Gastrocnemius medialis (tissue), 4 donors: Measurements from ENCODE around the gene SMYD1. TPM values are rescaled to one million over a fixed set of nuclear protein-coding genes. Genes with fewer than 3 reads are reported as not detected.

ENCODE experiments used
- ATAC-seq, 2 donors: fragments of 150-250 bp; one replicate each; pipeline ENCODE4 v1.9.1; 2016
- DNase-seq, 2 donors: peaks; one replicate each; pipeline ENCODE4 v3.0.0-alpha.2; 2019
- H3K27ac ChIP-seq, 4 donors: fragments of 200-600 bp; sonication (generic); 1 replicate in 1 of 4; 2 replicates in 3 of 4; pipeline ENCODE4 v1.5.1; 2016 to 2018; ENCODE audit warnings: mild to moderate bottlenecking in 2 of 4, moderate library complexity in 1 of 4
- H3K27me3 ChIP-seq, 3 donors: fragments of 200-600 bp; sonication (generic) in 2 of 3; 1 replicate in 1 of 3; 2 replicates in 2 of 3; pipeline versions ENCODE4 v1.5.1 to v1.6.0; 2016 to 2019; ENCODE audit warnings: mild to moderate bottlenecking in 1 of 3, moderate library complexity in 1 of 3
- H3K36me3 ChIP-seq, 2 donors: fragments of 200-600 bp; sonication (generic) in 1 of 2; one replicate each; pipeline ENCODE4 v1.5.1; 2017 to 2018
- H3K4me1 ChIP-seq, 2 donors: fragments of 200-600 bp; sonication (generic) in 1 of 2; one replicate each; pipeline ENCODE4 v1.5.1; 2016 to 2017; ENCODE audit warnings: mild to moderate bottlenecking in 2 of 2
- H3K4me3 ChIP-seq, 4 donors: fragments of 200-600 bp; sonication (generic) in 3 of 4; 1 replicate in 1 of 4; 2 replicates in 3 of 4; pipeline ENCODE4 v1.5.1; 2016 to 2019; ENCODE audit warnings: mild to moderate bottlenecking in 2 of 4
- H3K9me3 ChIP-seq, 3 donors: fragments of 200-600 bp; sonication (generic) in 2 of 3; 1 replicate in 1 of 3; 2 replicates in 2 of 3; pipeline ENCODE4 v1.5.1; 2016 to 2019
- POLR2A ChIP-seq, 2 donors: fragments of 450-650 bp; IDR thresholded peaks; one replicate each; pipeline ENCODE4 v1.6.1; 2017; ENCODE audit warnings: antibody characterized with exemption in 2 of 2, mild to moderate bottlenecking in 2 of 2, moderate library complexity in 2 of 2
- in situ Hi-C, 4 donors: fragments of 200-750 bp; cut with MboI; loops; one replicate each; pipeline versions ENCODE4 v1.15.0 to v1.8.0; 2017; ENCODE audit warnings: low sequenced_read_pairs in 4 of 4
- intact Hi-C: fragments of 100-400 bp; cut with DNase I; formaldehyde crosslinking; loops from one replicate; pipeline ENCODE4 v1.15.1; 2023; ENCODE audit warnings: low total_unique reads
- total RNA-seq, 4 donors: library from RNA; depleted of rRNA; stranded (reverse); fragments of >200 nt; gene quantifications; one replicate each; pipeline versions ENCODE4 v1.1.0 to v1.2.3, GENCODE V29; 2016
- TF ChIP-seq, protein P1 (sequence below), 5 experiments: fragments of 450-650 bp in 3 of 5; fragments of 200-600 bp in 2 of 5; sonication (generic) in 2 of 5; IDR thresholded peaks in 4 of 5; conservative IDR thresholded peaks in 1 of 5; 1 replicate in 4 of 5; 2 replicates in 1 of 5; pipeline ENCODE4 v1.5.1; 2016 to 2019; ENCODE audit warnings: antibody characterized with exemption in 5 of 5, mild to moderate bottlenecking in 3 of 5, moderate library complexity in 3 of 5

The SMYD1 gene
- total RNA-seq, 4 donors from 2014 or later, result 107 to 214 (median 147) TPM

DNA sequence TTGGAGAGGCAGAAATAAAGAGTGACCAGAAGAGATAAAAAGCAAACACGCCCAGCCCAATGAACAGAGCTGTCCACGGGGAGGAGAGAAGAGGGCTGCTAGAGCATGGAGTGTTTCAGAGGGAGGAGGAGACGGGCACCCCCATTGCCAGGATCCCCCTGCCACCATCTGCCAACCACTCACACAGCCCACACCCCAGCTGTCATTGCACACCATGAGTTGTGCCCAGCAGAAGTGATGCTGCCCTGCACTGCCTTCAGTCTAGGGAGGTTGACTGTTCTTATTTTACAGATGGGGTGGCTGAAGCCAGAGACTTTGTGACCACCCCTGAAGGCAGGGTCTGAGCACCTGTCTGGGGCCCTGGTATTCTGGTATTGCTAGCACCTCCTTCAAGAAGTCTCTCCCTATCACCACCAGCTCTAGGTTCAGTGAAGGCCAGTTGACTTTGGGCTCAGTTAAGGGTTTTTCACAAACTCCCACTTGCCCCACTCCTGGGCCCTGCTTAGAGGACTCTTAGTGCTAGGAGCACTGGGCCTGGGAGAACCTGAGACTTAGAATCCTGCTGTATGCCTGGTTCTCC, 57.8 kb downstream of the SMYD1 start:
- H3K9me3 ChIP-seq, result no peaks in the 10 kb centered on the region
- H3K36me3 ChIP-seq, result no peaks in the 10 kb centered on the region
- DNase-seq (no peak), ATAC-seq (no peak)
- TF ChIP-seq POLR2A (IDR thresholded peaks at IDR 0.05), result no peak
- TF ChIP-seq, protein P1, sequence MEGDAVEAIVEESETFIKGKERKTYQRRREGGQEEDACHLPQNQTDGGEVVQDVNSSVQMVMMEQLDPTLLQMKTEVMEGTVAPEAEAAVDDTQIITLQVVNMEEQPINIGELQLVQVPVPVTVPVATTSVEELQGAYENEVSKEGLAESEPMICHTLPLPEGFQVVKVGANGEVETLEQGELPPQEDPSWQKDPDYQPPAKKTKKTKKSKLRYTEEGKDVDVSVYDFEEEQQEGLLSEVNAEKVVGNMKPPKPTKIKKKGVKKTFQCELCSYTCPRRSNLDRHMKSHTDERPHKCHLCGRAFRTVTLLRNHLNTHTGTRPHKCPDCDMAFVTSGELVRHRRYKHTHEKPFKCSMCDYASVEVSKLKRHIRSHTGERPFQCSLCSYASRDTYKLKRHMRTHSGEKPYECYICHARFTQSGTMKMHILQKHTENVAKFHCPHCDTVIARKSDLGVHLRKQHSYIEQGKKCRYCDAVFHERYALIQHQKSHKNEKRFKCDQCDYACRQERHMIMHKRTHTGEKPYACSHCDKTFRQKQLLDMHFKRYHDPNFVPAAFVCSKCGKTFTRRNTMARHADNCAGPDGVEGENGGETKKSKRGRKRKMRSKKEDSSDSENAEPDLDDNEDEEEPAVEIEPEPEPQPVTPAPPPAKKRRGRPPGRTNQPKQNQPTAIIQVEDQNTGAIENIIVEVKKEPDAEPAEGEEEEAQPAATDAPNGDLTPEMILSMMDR (IDR thresholded peaks at IDR 0.05 in 4 of 5, conservative IDR thresholded peaks at IDR 0.05 in 1 of 5), result no peak
- in situ Hi-C loops, result no loop called here
- intact Hi-C loops, result no loop called here
- no peaks in the 10 kb centered on the region for H3K27me3 ChIP-seq
- H3K4me1 ChIP-seq, result no peaks in the 10 kb centered on the region
- H3K4me3 ChIP-seq, result no peak overlapping the region
- no peak overlapping the region for H3K27ac ChIP-seq

DNA sequence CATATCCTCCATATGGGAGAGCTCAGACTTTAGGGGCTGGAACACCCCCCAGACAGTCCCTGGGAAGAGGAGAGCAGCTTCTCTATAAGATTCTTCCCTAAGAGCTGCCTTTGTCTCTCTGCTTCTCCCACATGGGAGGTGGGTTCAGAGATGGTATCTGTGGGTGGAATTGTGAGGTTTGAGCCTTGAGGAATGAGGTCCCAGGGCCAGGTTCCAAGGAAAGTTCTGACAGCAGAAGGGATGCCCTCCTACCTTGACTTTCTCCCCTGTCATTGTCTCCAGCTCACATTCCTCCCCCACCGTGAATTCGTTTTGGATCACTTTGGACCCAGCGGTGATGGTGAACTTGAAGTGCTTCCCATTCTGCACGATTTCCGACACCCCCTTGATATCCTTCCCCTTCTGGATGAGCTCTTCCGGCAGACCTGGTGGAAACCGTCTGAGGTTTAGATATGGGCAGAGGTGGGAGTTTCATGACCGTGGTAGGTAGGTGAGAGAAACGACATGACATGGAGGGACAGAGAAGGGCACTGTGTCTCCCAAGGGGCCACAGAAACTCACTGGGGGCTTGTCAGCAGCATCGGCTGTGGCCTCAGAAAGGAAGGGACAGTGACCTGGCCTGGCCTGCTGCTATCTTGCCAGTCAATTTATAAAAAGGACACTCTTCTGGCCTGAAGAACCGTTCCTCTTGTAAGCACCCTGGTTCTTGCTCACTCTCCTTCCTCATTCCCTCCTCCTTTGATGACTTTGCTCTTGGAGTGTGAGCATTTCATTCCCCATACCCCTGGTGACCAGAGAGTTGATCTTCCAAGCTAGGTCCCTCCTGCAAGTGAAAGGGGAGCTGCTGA, 58.5 kb downstream of the SMYD1 start:
- intact Hi-C loops, result no loop called here
- TF ChIP-seq, protein P1 (IDR thresholded peaks at IDR 0.05 in 4 of 5, conservative IDR thresholded peaks at IDR 0.05 in 1 of 5), result no peak
- TF ChIP-seq POLR2A (IDR thresholded peaks at IDR 0.05), result no peak
- DNase-seq (no peak), ATAC-seq (no peak)
- Histone ChIP-seq H3K27me3 (no peaks in the 10 kb centered on the region), H3K36me3 (no peaks in the 10 kb centered on the region), H3K4me3 (no peak overlapping the region), H3K9me3 (no peaks in the 10 kb centered on the region), H3K27ac (no peak overlapping the region), H3K4me1 (no peaks in the 10 kb centered on the region)
- in situ Hi-C loops, result no loop called here

DNA sequence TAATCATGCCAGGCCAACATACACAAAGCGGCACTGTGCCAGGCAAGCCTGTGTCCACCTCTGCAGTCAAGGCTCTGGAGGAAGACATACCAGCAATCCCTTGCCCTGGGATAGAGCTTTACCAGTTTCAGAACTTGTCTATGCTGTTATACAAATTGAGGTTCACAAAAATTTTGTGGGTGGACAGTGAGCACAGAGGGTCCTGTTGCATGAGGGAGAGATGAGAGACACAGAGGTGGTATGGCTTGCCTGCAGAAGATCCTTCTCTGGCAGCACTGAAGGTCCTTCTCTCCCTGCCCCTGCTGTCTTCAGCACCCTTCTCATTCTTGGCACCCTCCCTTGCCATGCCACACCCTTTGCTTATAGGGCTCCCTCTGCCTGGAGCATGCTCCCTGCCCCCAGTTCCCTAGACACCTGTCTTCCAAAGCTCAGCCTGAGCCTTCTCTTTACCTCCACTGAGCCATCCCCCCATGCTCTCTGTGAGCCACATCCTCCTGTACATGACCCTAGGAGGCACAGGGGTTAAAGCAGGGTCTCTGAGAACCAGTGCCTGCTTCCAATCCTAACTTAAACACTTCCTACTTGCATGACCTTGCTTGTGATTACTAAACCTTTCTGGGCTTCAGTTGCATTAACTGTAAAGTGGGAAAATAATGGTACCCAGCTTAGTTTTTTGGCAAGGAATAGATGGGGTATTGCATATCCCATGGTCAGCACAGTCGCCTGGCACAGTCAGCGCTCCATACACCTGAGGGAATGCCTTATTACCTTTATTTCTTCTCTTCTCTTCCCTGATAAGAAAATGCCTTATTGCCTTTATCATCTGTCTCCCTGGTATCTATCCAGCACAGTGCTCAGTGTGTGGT, 59.4 kb downstream of the SMYD1 start:
- DNase-seq (no peak), ATAC-seq (no peak)
- Histone ChIP-seq H3K27ac (no peak overlapping the region), H3K4me3 (no peak overlapping the region), H3K36me3 (no peaks in the 10 kb centered on the region), H3K4me1 (no peaks in the 10 kb centered on the region), H3K27me3 (no peaks in the 10 kb centered on the region), H3K9me3 (no peaks in the 10 kb centered on the region)
- intact Hi-C loops, result no loop called here
- TF ChIP-seq, protein P1 (IDR thresholded peaks at IDR 0.05 in 4 of 5, conservative IDR thresholded peaks at IDR 0.05 in 1 of 5), result no peak
- no peak for TF ChIP-seq POLR2A (IDR thresholded peaks at IDR 0.05)
- in situ Hi-C loops, result no loop called here

DNA sequence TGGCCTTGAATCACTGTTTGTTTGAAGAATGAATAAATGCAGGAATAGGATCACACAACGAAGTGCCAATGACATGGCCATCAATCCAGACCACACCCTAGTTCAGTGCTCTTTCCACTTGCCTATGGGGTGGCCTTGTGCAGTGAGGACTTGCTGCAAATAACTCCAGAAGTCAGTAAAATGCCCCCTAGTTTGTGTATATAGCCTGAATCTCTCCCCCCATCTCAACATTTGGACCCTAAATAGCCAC, 59.9 kb downstream of the SMYD1 start:
- TF ChIP-seq, protein P1 (IDR thresholded peaks at IDR 0.05 in 4 of 5, conservative IDR thresholded peaks at IDR 0.05 in 1 of 5), result no peak
- TF ChIP-seq POLR2A (IDR thresholded peaks at IDR 0.05), result no peak
- Histone ChIP-seq H3K27me3 (no peaks in the 10 kb centered on the region), H3K36me3 (no peaks in the 10 kb centered on the region), H3K4me3 (no peak overlapping the region), H3K4me1 (no peaks in the 10 kb centered on the region), H3K9me3 (no peaks in the 10 kb centered on the region), H3K27ac (no peak overlapping the region)
- no peak for DNase-seq
- ATAC-seq, result no peak
- intact Hi-C loops, result no loop called here
- in situ Hi-C loops, result no loop called here
